Measurements from ENCODE around the gene KDM1A.

The KDM1A gene

GRCh38 chr1:23088027-23088426 lies 68.8 kb downstream of the KDM1A start:
- no peak for TF ChIP-seq CTCF (IDR thresholded peaks at IDR 0.05; ENCODE audit: insufficient read depth, low read depth, low read length, missing control alignments)

DNA sequence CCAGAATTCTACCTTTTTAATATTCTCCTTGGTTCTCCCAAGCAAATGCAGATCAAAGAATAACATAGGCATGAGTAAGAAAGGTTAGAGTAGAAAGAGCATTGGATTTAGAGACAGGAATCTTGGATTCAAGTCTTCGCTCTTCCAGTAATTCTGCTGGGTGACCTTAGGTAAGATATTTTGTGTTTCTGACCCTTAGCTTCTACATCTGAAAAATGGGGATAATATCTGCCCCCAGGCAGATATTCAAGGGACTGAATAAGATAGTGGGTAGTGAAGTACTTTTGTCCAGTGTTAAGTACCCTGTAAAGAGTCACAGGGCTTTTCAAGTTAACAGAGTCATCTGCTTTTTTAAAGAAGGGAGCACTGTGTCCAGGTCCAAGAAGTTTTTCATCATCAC lies 70.8 kb downstream of the KDM1A start:
- no peak for DNase-seq (ENCODE audit: low read depth)
- H3K4me3 ChIP-seq (ENCODE audit: low read length), result no peak overlapping the region
- TF ChIP-seq CTCF (IDR thresholded peaks at IDR 0.05; ENCODE audit: insufficient read depth, low read depth, low read length, missing control alignments), result no peak

More at GRCh38 chr1:23088027-23088426, 68.8 kb downstream of the KDM1A start:
- no peak for DNase-seq (ENCODE audit: low read depth)
- no peak overlapping the region for H3K4me3 ChIP-seq (ENCODE audit: low read length)

DNA sequence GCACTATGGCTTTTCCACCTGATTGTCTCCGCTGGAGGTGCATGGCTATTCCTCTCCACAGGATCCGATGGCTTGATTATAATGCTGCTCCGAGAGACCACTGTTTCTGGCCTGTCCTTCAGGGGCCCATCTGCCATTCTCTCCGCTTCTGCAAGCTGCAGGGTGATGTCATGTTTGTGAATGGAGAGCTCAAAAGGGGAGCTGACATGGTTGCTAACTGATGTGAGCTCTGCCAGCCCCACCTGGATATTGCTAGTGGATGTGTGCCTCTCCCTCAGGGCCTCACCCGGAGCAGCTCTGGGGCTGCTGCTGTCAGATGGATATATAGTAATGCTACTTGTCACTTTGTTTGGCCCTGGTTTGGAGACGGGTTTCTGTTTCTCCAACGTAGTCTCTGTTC lies 72.3 kb downstream of the KDM1A start:
- H3K4me3 ChIP-seq (ENCODE audit: low read length), result no peak overlapping the region
- no peak for TF ChIP-seq CTCF (IDR thresholded peaks at IDR 0.05; ENCODE audit: insufficient read depth, low read depth, low read length, missing control alignments)
- DNase-seq (ENCODE audit: low read depth), result no peak

GRCh38 chr1:23092447-23092846 lies 73.2 kb downstream of the KDM1A start:
- TF ChIP-seq CTCF (IDR thresholded peaks at IDR 0.05; ENCODE audit: insufficient read depth, low read depth, low read length, missing control alignments), result no peak
- DNase-seq (ENCODE audit: low read depth), result no peak
- no peak overlapping the region for H3K4me3 ChIP-seq (ENCODE audit: low read length)

DNA sequence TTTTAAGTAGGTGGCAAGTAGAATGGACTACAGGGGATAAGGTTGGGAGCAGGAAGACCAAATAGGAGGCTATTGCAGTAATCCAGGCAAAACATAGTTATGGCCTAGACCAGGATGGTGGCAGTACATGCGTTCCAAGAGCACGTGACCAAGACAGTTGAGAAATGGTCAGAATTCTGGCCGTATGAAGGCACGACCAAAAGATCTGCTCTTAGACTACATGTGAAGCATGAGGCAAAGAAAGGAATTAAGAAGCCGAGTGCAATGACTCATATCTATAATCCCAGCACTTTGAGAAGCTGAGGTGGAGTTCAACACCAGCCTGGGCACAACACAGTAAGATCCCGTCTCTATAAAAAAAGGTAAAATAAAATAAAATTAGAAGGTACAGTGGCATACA lies 78.0 kb downstream of the KDM1A start:
- no peak for DNase-seq (ENCODE audit: low read depth)
- no peak for TF ChIP-seq CTCF (IDR thresholded peaks at IDR 0.05; ENCODE audit: insufficient read depth, low read depth, low read length, missing control alignments)
- H3K4me3 ChIP-seq (ENCODE audit: low read length), result no peak overlapping the region

- H3K4me3 ChIP-seq (ENCODE audit: low read length), result no peak overlapping the region
- peak; percentile 97 for TF ChIP-seq CTCF (IDR thresholded peaks at IDR 0.05; ENCODE audit: insufficient read depth, low read depth, low read length, missing control alignments)
- peak; percentile 78 for DNase-seq (ENCODE audit: low read depth)
Measured at GRCh38 chr1:23098463-23099170, 79.3 kb downstream of the KDM1A start.

DNA sequence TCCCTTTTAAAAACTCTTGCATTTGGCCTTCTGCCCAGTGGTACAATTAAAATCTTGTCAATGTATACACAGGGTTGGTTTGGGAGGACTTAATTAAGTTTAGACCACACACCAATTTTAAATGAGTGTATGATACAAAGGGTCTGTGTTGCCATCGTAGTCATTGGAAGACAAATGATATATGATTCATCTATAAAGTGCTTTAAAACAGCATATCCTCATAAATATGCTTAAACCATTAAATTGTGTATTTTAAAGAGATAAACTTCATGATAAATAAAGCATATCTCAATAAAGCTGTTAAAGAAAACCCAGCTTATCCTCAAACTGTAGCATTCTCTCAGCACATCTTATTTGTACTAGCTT lies 79.9 kb downstream of the KDM1A start:
- H3K4me3 ChIP-seq (ENCODE audit: low read length), result no peak overlapping the region
- TF ChIP-seq CTCF (IDR thresholded peaks at IDR 0.05; ENCODE audit: insufficient read depth, low read depth, low read length, missing control alignments), result no peak
- DNase-seq (ENCODE audit: low read depth), result no peak
